OCI-LY3 (cell line): ENCODE results near the gene NEU4.

ENCODE experiments used
- EZH2phosphoT487 ChIP-seq: fragments of 200-600 bp; shearing (Covaris generic); IDR thresholded peaks from 2 replicates; pipeline ENCODE4 v1.6.1; 2018; ENCODE audit warnings: antibody characterized with exemption, mixed run types, low read depth
- TF ChIP-seq, protein P1 (sequence below): fragments of 200-600, 300-600 bp; sonication (generic); IDR thresholded peaks from 2 replicates; pipeline ENCODE4 v1.5.1; 2014; ENCODE audit warnings: antibody characterized with exemption, low read length, low read depth

DNA sequence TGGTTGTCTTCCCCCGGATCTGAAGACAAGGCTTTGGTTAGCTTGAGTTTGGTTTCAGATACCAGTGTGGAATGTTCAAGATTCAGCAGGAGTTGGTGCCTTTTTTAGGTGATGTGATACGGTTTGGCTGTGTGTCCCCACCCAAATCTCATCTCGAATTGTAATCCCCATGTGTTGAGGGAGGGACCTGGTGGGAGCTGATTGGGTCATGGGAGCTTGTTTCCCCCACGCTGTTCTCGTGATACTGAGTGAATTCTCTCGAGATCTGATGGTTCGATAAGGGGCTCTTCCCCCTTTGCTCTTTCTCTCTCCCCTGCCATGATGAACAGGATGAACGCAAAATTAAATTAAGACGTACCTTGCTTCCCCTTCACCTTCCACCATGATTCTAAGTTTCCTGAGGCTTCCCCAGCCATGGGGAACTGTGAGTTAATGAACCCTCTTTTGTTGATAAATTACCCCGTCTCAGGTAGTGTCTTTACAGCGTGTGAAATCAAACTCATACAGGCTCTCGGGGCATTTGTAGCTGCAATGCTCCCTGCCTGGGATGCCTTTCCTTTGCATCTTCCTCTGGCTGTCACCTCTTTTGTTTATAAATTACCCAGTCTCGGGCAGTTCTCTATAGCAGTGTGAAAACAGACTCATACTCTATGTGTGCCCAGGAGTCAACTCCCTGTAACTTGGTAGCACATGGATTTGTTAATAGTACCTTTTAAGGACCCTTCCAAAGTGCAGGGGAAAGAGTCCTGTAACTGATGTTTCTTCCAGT is 28.4 kb downstream of the NEU4 start:
- no peak for TF ChIP-seq EZH2phosphoT487
- TF ChIP-seq, protein P1, sequence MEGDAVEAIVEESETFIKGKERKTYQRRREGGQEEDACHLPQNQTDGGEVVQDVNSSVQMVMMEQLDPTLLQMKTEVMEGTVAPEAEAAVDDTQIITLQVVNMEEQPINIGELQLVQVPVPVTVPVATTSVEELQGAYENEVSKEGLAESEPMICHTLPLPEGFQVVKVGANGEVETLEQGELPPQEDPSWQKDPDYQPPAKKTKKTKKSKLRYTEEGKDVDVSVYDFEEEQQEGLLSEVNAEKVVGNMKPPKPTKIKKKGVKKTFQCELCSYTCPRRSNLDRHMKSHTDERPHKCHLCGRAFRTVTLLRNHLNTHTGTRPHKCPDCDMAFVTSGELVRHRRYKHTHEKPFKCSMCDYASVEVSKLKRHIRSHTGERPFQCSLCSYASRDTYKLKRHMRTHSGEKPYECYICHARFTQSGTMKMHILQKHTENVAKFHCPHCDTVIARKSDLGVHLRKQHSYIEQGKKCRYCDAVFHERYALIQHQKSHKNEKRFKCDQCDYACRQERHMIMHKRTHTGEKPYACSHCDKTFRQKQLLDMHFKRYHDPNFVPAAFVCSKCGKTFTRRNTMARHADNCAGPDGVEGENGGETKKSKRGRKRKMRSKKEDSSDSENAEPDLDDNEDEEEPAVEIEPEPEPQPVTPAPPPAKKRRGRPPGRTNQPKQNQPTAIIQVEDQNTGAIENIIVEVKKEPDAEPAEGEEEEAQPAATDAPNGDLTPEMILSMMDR = no peak
